T1000 (cell line): ENCODE data around the gene IPO4.

Experiments
- DNase-seq: peaks from one replicate; lab custom pipeline; 2025; ENCODE audit warnings: mixed read lengths; lab: John Stamatoyannopoulos, UW

IPO4 gene

GRCh38 chr14:24131549-24131966 lies 57.1 kb downstream of the IPO4 start:
- DNase-seq, result no peak

GRCh38 chr14:24130717-24131548 lies 57.7 kb downstream of the IPO4 start:
- DNase-seq, result no peak

DNA sequence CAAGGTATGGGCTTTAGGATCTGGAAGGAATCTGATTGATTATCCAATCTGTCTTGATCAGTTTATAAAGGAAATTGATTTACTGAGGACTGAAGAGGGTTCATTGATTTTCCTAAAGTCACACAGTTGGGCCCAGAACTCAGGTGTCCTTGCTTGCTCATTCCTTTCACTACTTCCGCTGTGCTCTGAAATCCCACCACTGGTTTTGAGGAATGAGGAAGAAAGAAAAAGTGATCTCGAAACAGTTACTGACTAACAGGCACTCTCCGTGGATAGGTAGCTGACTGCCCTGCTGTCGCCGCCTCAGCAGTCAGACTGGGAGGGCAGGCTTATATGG lies 58.3 kb downstream of the IPO4 start, which contains the start of gene FITM1:
Gene FITM1, plus strand, starts transcription at position 280 of the 337 bp plus-strand sequence. CDS start 905 bp downstream, outside the sequence.
- no peak for DNase-seq
